Activated naive CD4-positive, alpha-beta T cell treated with anti-CD3 and anti-CD28 coated beads, Interleukin-2, amount 50 U/mL, for 16 hours (primary cell): ENCODE results near the gene DHX8.

ENCODE experiments used
- DNase-seq: peaks from one replicate; pipeline ENCODE4 v3.0.0-alpha.2; 2020

DHX8 gene

DNA sequence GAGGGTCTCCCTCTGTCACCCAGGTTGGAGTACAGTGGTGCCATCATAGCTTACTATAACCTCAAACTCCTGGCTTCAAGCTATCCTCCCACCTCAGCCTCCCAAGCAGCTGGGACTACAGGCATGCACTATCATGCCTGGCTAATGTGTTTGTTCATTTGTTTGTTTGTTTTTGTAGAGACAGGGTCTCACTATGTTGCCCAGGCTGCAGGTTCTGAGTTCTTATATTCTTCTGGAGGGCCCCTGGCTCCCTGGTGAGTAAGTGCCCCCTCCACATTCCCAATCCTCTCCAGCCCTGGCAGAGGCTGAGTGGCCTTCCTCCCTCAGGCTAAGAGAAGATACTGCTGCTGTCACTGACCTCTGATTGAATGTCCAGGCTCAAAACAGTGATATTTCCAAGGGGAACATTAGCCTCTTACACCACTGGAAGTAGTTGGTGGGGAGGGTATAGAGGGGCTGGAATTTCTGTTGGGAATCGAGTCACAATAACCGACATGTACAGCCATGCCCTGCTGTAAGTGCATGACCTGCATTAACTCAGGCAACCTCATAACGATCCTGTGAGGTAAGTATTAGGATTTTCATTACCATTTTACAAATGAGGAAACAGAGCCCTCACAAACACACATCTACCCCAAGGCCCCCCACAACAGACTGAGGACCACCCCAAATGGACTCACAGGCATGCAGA is 65.1 kb downstream of the DHX8 start:
- DNase-seq = no peak

GRCh38 chr17:43549496-43549895 is 65.7 kb downstream of the DHX8 start:
- DNase-seq = no peak

DNA sequence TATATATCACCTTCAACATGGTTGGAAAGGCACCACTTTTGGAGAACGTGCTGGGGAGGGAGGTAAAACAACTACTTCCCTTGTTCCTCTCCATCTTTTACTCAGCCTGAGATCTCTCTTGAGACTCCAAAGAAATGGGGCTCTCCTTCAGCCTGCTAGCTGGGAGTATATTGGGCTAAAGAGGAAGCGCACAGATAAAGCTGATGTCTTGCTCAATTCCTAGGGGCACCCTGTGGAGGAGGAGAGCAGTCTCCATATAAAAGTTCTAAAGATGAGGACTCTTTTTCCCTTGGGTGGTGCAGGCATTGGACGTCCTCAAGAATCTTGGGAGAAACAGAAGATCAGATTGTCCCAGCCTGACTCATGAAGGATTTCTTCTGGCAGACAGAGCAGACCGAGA is 67.0 kb downstream of the DHX8 start:
- DNase-seq = no peak

GRCh38 chr17:43552229-43552837 is 68.6 kb downstream of the DHX8 start:
- no peak for DNase-seq

- no peak for DNase-seq
Measured at GRCh38 chr17:43553573-43553972, 69.8 kb downstream of the DHX8 start.

- DNase-seq = no peak
Measured at GRCh38 chr17:43554857-43555256, 71.1 kb downstream of the DHX8 start.

- DNase-seq = no peak
Measured at GRCh38 chr17:43556292-43556691, 72.5 kb downstream of the DHX8 start.

DNA sequence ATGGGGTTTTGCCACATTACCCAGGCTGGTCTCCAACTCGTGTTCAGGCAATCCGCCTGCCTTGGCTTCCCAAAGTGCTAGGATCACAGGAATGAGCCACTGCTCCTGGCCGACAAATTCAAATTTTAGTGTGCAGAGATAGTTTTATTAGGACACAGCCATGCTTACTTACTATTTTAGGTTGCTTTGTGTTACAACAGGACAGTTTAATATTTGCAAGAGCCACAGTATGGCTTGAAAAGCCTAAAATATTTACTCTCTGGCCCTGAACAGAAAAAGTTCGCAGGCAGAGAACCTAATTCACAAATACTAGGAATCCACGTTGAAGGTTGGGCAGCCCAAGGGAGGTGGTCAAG is 75.0 kb downstream of the DHX8 start:
- DNase-seq = no peak

DNA sequence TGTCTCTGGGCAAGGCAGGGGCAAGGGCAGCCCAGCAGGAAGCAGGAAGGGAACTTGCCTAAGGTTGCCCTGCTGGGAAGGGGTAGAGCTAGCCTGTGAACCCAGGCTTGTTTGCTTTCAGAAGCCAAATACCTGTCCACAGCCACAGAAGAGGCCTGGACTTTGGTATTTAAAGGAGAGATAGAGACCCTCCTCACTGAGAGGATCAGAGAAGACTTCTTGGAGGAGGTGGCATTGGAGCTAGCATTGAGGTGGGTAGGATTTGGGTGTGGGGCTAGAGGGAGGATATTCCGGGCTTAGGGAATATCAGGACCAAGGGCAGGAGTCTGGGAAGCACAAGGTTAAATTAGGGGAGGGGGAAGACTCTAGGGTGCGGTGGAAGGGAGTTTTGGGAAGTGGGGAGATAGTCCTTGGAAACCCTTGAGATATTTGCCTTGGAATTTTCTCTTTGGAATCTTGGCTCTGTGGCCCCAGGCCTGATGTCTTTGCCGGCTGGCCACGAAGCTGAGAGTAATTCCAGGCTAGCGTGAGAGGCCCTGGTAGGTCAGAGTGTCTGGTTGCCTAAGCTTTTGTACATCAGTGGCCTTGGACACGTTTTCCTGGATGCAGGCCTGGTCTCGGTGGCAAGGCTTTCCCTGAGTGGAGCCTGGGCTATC is 75.5 kb downstream of the DHX8 start:
- DNase-seq = no peak

DNA sequence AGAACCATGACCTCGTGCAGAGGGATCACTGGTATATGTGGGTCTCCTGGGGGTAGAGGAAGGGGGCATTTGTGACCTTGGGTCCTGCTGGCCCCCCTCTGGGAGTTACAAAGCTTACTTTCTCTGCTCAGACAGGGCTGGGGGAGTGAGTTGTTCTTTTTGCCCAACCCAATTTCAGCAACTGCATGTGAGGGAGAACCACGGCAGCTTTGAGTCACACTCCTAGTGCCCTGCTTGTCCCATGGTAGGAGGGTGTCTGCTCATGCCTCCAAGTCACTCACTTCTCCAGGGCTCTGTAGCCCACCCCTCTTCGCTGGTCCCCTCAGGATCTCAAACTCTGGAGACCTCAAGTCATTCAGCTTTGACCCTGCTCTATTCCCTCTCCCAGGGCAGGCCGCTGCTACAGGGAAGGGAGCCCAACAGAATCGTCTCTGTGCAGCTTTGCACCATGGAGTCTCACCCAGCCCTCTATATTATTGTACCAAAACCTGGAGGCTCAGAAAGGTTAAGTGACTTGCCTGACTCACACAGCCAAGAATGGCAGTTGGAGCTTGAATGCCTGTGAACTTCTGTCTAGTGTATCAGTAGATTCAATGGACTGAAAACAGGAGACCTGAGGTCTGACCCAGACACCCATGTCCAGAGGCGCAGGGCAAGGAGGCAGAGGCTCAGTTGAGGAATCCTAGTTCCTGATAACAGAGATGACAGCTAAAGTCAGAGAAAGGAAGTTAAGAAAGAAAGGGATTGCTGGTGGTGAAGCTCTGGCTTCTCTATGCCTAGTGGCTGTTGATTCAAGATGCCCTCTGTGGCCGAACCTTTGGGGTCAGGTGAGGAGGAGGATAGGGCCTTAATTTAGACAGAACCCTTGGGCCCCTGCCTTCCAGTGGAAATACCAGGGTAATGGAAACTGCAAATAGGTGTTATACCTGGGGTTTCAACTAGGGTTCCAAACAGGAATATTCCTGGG is 77.0 kb downstream of the DHX8 start:
- no peak for DNase-seq

GRCh38 chr17:43562679-43563599 is 79.2 kb downstream of the DHX8 start:
- no peak for DNase-seq

- no peak for DNase-seq
Measured at GRCh38 chr17:43563600-43564594, 80.1 kb downstream of the DHX8 start.

GRCh38 chr17:43568506-43569082 is 84.8 kb downstream of the DHX8 start:
- DNase-seq = no peak

DNA sequence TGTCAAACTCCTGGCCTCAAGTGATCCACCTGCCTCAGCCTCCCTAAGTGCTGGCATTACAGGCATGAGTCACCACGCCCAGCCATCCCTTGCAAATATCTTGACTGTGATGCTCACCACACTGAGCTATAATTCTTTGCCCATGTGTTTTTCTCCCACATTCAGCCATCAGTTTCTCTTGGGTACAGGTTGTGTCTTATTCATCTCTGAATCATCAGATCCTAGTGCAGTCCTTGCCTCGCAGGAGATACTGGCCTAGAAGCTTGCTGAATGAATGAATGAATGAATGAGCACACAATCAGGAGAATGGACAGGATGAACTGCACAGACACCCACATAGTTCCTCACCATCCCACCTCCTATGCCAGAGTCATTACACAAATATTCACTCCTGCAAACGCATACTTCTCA is 86.7 kb downstream of the DHX8 start:
- DNase-seq = no peak

GRCh38 chr17:43572368-43572980 is 88.7 kb downstream of the DHX8 start:
- no peak for DNase-seq

GRCh38 chr17:43573579-43574321 is 90.0 kb downstream of the DHX8 start:
- no peak for DNase-seq

GRCh38 chr17:43574348-43574747 is 90.6 kb downstream of the DHX8 start:
- DNase-seq = no peak

- DNase-seq = no peak
Measured at GRCh38 chr17:43574896-43575525, 91.2 kb downstream of the DHX8 start.
